ENCODE data around the gene TRMT6. TPM values are rescaled to one million over a fixed set of nuclear protein-coding genes. Genes with fewer than 3 reads are reported as not detected.

The TRMT6 gene
- total RNA-seq, 1 donor from 2014 or later, result 19.1 TPM

GRCh38 chr20:5899444-5899843 lies 50.9 kb downstream of the TRMT6 start:
- no peak for DNase-seq (ENCODE audit: low spot score)

GRCh38 chr20:5895626-5896025 lies 54.7 kb downstream of the TRMT6 start:
- no peak for DNase-seq (ENCODE audit: low spot score)

DNA sequence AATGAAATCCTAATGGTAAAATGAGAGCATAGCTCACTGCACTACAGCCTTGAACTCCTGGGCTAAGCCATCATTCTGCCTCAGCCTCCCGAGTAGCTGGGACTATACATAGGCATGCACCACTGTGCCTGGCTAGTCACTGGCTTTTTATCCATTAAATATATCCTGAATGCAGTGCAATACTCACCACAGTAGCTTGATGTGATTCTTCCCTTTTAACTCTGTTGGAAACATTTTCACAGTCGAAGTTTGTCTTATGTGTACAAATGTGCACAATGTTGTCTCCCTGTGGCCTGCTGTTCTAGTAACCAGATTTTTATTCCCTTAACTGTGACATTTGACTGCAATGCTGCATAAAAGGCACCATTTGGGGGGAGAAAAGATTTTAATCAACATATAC lies 56.7 kb downstream of the TRMT6 start:
- DNase-seq (ENCODE audit: low spot score), result no peak

DNA sequence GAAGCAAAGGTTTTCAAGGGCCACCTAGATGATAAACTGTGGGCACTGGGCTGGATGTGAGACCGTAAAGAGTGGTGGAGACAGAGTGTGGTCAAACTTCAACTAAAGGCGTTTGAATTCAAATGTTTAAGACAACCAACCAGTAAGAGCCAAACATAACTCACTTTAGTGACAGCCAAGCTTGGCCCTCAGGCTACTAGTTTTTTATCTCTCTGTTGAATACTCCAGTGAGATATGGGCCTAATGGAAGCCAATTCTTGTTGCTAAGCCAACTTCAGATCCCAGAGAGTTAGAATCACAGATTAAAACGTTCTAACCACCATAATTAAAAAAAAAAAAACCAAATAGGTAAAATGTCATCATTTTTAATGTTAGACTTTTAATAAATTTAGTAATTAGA lies 57.3 kb downstream of the TRMT6 start:
- DNase-seq (ENCODE audit: low spot score), result no peak

DNA sequence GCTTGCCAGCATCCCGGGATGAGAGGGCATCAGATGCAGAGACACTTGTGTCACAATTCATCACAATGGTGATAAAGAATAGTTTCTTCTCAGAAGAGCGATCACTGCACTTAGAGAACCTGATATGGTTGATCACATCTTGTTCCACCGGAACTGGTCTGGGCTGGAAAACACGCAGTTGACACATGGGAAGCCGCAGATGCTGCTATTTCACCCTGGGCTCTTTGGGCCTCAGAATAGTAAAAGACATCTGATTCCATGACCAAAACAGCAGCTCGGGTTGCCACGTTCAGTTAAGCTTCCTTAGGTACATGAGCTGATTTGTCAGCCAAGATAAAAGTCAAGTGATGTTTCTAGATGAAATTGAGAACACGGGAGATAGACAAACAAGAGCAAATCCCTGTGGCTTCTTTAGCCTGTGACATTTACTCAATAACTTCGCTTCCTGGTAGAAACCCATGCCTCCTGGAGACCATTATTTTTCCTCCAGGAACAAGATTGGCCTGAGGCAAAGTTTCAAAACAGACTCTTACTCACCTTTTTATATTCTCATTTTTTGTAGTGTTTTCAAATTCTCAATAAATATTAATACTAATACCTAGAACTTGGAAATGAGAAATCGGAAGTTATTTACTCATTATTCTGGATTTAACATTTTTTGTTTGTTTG lies 59.4 kb downstream of the TRMT6 start:
- no peak for DNase-seq (ENCODE audit: low spot score)

DNA sequence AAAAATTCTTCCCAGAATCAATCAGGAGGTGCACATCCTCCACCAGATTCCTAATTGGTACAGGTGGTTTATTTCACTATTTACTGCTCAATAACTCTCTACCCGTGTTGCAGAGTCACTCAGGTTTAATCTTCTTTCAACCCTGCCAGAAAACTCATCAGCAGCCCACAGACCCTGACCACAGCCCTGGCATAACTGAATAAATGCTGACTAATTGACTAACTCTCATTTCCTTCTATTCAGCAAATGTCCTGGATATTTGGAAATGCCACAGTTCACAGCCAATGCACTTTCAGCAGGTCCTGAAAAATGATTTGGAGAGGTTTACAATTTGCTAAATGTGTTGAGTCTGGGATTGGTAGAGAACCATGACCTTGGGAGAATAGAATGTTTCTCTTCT lies 62.3 kb downstream of the TRMT6 start:
- DNase-seq (ENCODE audit: low spot score), result no peak

- DNase-seq (ENCODE audit: low spot score), result no peak
Observed at GRCh38 chr20:5887386-5887785, 62.9 kb downstream of the TRMT6 start.

Other genes starting within 250 kb of the TRMT6 start
- gene SHLD1, start 200.1 kb downstream of the TRMT6 start, total RNA-seq, result 13.9 TPM
- gene CHGB, start 39.0 kb downstream of the TRMT6 start, total RNA-seq, result 2.4 TPM
- gene MCM8, start 119 bp upstream of the TRMT6 start, total RNA-seq, result 6.0 TPM
- gene CRLS1, start 55.6 kb upstream of the TRMT6 start, total RNA-seq, result 48.1 TPM
- not detected for gene LRRN4, start 103.5 kb upstream of the TRMT6 start, total RNA-seq
- gene FERMT1, start 172.5 kb upstream of the TRMT6 start, total RNA-seq, result 41.8 TPM